Right lobe of liver (tissue), 6 donors: ENCODE data around the gene DNM3. TPM values are rescaled to one million over a fixed set of nuclear protein-coding genes. Genes with fewer than 3 reads are reported as not detected.

Experiments used
- ATAC-seq, 4 donors: fragments of 200-7000 bp; cut with Tn5 transposase; one replicate each; pipeline ENCODE4 v1.9.1; 2020; ENCODE audit warnings: mild to moderate bottlenecking in 4 of 4, moderate library complexity in 4 of 4
- DNase-seq, 3 donors: peaks; one replicate each; pipeline ENCODE4 v3.0.0-alpha.2; 2020
- H3K27ac ChIP-seq, 3 donors: fragments of 200-600 bp; one replicate each; pipeline ENCODE4 v1.8.0; 2022
- H3K27me3 ChIP-seq, 2 donors: fragments of 200-600 bp; one replicate each; pipeline ENCODE4 v1.8.0; 2022
- H3K36me3 ChIP-seq, 4 donors: fragments of 200-600 bp; sonication (generic) in 1 of 4; one replicate each; pipeline versions ENCODE4 v1.5.1 to v1.8.0; 2017 to 2022; ENCODE audit warnings: control low read depth in 1 of 4
- H3K4me1 ChIP-seq, 4 donors: fragments of 200-600 bp; sonication (generic) in 1 of 4; one replicate each; pipeline versions ENCODE4 v1.5.1 to v1.8.0; 2017 to 2022; ENCODE audit warnings: control low read depth in 1 of 4
- H3K4me3 ChIP-seq, 3 donors: fragments of 200-600 bp; one replicate each; pipeline ENCODE4 v1.8.0; 2022
- H3K9me3 ChIP-seq, 4 donors: fragments of 200-600 bp; sonication (generic) in 1 of 4; one replicate each; pipeline versions ENCODE4 v1.5.1 to v1.8.0; 2017 to 2022; ENCODE audit warnings: control low read depth in 1 of 4
- POLR2A ChIP-seq: fragments of 450-650 bp; IDR thresholded peaks from one replicate; pipeline ENCODE4 v1.6.1; 2017; ENCODE audit warnings: antibody characterized with exemption, mild to moderate bottlenecking
- WGBS: methylation state at CpG from one replicate; pipeline ENCODE4 v1.1.6; 2018; ENCODE audit warnings: low coverage, low lambda C conversion rate; ENCODE audit not compliant: insufficient coverage; ENCODE audit errors: missing lambda C conversion rate; 5-methylcytosine and 5-hydroxymethylcytosine counted together
- intact Hi-C, 2 donors: fragments of 100-400 bp; cut with DNase I; formaldehyde crosslinking; loops; one replicate each; pipeline versions ENCODE4 v1.11.2 to v1.14.1; 2022
- total RNA-seq, 6 experiments: library from RNA; depleted of rRNA in 2 of 6; stranded (reverse); fragments of >200 nt in 2 of 6; fragmentation: NEBNext Ultra II Directional in 3 of 6; extraction: Animal tissue kit (Norgen Biotek cat#: 25700) in 3 of 6; gene quantifications; one replicate each; pipeline versions ENCODE4 v1.1.0 to v1.2.4, GENCODE V29; 2016 to 2023
- TF ChIP-seq, protein P1 (sequence below), 4 donors: fragments of 200-600 bp in 3 of 4; fragments of 450-650 bp in 1 of 4; IDR thresholded peaks; one replicate each; pipeline versions ENCODE4 v1.5.1 to v1.8.0; 2016 to 2022; ENCODE audit warnings: antibody characterized with exemption in 4 of 4, mild to moderate bottlenecking in 2 of 4
- donor health status: DM: no; HTN: yes; CAD: no.
- donor health status: DM: no; HTN: no; CAD: no.
- donor health status: DM: no; HTN: no; CAD: no.
- donor health status: DM: no; HTN: yes; CAD: no.
- donor health status: DM: no; HTN: yes; CAD: no.

DNM3 gene
- total RNA-seq, 6 experiments from 2014 or later = 0.29 to 0.92 (median 0.43) TPM

- Histone ChIP-seq H3K4me3 (no peak overlapping the region), H3K27ac (no peak overlapping the region), H3K27me3 (no peaks in the 10 kb centered on the region), H3K4me1 (no peaks in the 10 kb centered on the region), H3K9me3 (no peaks in the 10 kb centered on the region), H3K36me3 (no peaks in the 10 kb centered on the region)
- no peak for DNase-seq
- TF ChIP-seq POLR2A = no peak
- WGBS = 42% methylated on average over 2 of the region's 2 CpGs
- intact Hi-C loops = no loop called here
- ATAC-seq = no peak
Measured at GRCh38 chr1:172220376-172220775, 379.1 kb downstream of the DNM3 start.

- intact Hi-C loops = no loop called here
- WGBS = 79% methylated on average over 2 of the region's 2 CpGs
- H3K4me3 ChIP-seq = no peak overlapping the region
Measured at GRCh38 chr1:172221436-172221835, 380.1 kb downstream of the DNM3 start.

DNA sequence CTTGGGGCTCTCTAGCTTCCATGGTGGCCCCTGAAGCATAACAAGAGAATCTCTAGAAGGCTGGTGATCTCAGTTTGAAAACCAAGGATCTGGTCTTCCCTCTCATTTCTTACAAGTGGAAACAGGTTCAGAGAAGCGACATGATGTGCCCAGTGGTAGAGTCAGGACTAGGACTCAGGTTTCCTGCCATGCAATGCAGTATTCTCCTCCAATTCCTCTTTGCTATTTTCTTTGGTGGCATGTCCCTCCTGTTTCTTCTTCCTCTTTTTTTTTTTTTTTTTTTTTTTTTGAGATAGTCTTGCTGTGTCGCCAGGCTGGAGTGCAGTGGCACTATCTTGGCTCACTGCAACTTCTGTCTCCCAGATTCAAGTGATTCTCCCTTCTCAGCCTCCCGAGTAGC is 383.6 kb downstream of the DNM3 start:
- Histone ChIP-seq H3K27ac (no peak overlapping the region), H3K9me3 (no peaks in the 10 kb centered on the region), H3K4me1 (no peaks in the 10 kb centered on the region), H3K27me3 (no peaks in the 10 kb centered on the region), H3K36me3 (no peaks in the 10 kb centered on the region), H3K4me3 (no peak overlapping the region)
- DNase-seq (no peak), ATAC-seq (no peak)
- WGBS = 56% methylated on average over 2 of the region's 3 CpGs
- no peak for TF ChIP-seq POLR2A
- TF ChIP-seq, protein P1, sequence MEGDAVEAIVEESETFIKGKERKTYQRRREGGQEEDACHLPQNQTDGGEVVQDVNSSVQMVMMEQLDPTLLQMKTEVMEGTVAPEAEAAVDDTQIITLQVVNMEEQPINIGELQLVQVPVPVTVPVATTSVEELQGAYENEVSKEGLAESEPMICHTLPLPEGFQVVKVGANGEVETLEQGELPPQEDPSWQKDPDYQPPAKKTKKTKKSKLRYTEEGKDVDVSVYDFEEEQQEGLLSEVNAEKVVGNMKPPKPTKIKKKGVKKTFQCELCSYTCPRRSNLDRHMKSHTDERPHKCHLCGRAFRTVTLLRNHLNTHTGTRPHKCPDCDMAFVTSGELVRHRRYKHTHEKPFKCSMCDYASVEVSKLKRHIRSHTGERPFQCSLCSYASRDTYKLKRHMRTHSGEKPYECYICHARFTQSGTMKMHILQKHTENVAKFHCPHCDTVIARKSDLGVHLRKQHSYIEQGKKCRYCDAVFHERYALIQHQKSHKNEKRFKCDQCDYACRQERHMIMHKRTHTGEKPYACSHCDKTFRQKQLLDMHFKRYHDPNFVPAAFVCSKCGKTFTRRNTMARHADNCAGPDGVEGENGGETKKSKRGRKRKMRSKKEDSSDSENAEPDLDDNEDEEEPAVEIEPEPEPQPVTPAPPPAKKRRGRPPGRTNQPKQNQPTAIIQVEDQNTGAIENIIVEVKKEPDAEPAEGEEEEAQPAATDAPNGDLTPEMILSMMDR (IDR thresholded peaks at IDR 0.05) = no peak
- intact Hi-C loops = no loop called here

More at GRCh38 chr1:172221436-172221835, 380.1 kb downstream of the DNM3 start:
- Histone ChIP-seq H3K36me3 (no peaks in the 10 kb centered on the region), H3K9me3 (no peaks in the 10 kb centered on the region), H3K27me3 (no peaks in the 10 kb centered on the region), H3K4me1 (no peaks in the 10 kb centered on the region), H3K27ac (no peak overlapping the region)
- TF ChIP-seq, protein P1 (IDR thresholded peaks at IDR 0.05) = no peak
- no peak for TF ChIP-seq POLR2A
- DNase-seq = no peak
- ATAC-seq = no peak

GRCh38 chr1:172229942-172230341 is 388.6 kb downstream of the DNM3 start:
- Histone ChIP-seq H3K27me3 (no peaks in the 10 kb centered on the region), H3K4me3 (no peak overlapping the region), H3K4me1 (no peaks in the 10 kb centered on the region), H3K27ac (no peak overlapping the region), H3K9me3 (no peaks in the 10 kb centered on the region), H3K36me3 (no peaks in the 10 kb centered on the region)
- no peak for DNase-seq
- intact Hi-C loops = no loop called here
- 47% methylated on average over 1 of the region's 1 CpG for WGBS
- no peak for ATAC-seq
- TF ChIP-seq POLR2A = no peak
- TF ChIP-seq, protein P1 (IDR thresholded peaks at IDR 0.05) = no peak

GRCh38 chr1:172230526-172230925 is 389.2 kb downstream of the DNM3 start:
- no peaks in the 10 kb centered on the region for H3K4me1 ChIP-seq
- H3K4me3 ChIP-seq = no peak overlapping the region
- no peaks in the 10 kb centered on the region for H3K9me3 ChIP-seq
- TF ChIP-seq POLR2A = no peak
- TF ChIP-seq, protein P1 (IDR thresholded peaks at IDR 0.05) = no peak
- DNase-seq (no peak), ATAC-seq (no peak)
- H3K27me3 ChIP-seq = no peaks in the 10 kb centered on the region
- H3K36me3 ChIP-seq = no peaks in the 10 kb centered on the region
- no peak overlapping the region for H3K27ac ChIP-seq
- 83% methylated on average over 2 of the region's 2 CpGs for WGBS
- intact Hi-C loops = no loop called here
